Choroid plexus epithelial cell (primary cell): Measurements from ENCODE around the gene TXN2.

Source experiments
- DNase-seq: peaks from one replicate; pipeline ENCODE4 v3.0.0-alpha.2; 2010; ENCODE audit warnings: low read depth
- H3K4me3 ChIP-seq: 2 replicates; pipeline ENCODE4 v1.5.1; 2011; ENCODE audit warnings: low read depth, mild to moderate bottlenecking, control low read depth, low read length, moderate library complexity
- CTCF ChIP-seq: conservative IDR thresholded peaks from 2 replicates; pipeline ENCODE4 v1.5.1; 2011; ENCODE audit warnings: low read depth, mild to moderate bottlenecking, control low read depth, inconsistent platforms, low read length, moderate library complexity

The TXN2 gene

GRCh38 chr22:36417281-36417686 is 64.2 kb downstream of the TXN2 start:
- H3K4me3 ChIP-seq, result no peak overlapping the region
- no peak for TF ChIP-seq CTCF
- DNase-seq, result no peak
